ENCODE measurements around the gene USF1. TPM values are rescaled to one million over a fixed set of nuclear protein-coding genes. Genes with fewer than 3 reads are reported as not detected.

The USF1 gene, protein sequence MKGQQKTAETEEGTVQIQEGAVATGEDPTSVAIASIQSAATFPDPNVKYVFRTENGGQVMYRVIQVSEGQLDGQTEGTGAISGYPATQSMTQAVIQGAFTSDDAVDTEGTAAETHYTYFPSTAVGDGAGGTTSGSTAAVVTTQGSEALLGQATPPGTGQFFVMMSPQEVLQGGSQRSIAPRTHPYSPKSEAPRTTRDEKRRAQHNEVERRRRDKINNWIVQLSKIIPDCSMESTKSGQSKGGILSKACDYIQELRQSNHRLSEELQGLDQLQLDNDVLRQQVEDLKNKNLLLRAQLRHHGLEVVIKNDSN
- total RNA-seq (2014; rRNA removed; shearing (Covaris generic)), result 63.2 and 68.1 TPM in 2 replicates

DNA sequence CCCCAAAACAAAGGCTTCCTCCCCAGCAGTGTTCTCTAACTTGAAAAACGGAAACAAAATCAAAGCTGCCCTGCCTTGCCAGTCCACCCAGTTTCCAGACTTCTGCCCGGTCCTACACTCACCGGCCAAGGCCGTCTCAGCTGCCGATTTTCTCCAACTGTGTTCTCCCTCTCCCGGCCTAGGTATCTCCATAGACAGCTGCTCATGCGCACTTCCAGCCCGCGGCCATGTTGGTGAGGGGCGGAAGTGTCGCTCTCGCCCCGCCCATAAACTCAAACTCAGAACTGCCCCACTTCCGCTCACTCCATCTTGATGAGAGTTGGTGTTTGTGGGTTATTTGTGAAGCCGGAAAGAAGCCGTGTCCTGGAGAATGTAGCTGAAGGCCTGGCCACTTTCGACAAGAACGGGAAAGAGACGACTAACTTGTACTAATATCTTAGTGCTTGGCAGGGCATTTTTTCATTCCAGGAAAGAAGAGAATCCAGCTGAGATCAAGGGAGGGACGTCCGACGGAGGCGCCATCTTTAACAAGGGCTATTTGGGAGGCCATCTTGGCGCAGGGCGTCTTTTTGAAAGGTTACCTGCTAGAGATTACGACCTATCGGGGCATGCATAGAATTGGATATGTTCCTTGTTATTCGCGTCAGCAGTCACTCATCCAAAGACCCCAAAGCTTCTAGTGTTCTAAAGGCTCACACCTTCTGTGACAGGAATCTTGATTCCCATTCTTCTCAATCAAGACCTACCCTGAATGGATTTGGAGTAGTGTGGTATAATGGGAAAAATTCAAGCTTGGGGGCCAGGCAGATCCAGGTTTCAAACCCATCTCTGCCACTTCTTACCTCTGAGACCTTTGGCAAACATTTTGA lies at the start of gene USF1:
USF1 (minus strand) TSS at position 242 of the 869 bp plus-strand sequence. CDS start 2,702 bp downstream, outside the sequence.
- no peaks in the 10 kb centered on the region for H3K9me3 ChIP-seq (replicated peaks)
- peak within 1 kb of the TSS; percentile 63 for H3K4me3 ChIP-seq
- peak; percentile 92 to 97 for DNase-seq (ENCODE audit: low read depth in 1 of 2, low spot score in 2 of 2)
- no peaks in the 10 kb centered on the region for H3K27me3 ChIP-seq (replicated peaks)
- H3K36me3 ChIP-seq, result peaks cover 32% of the 10 kb centered on the region
- peak within 1 kb of the TSS; percentile 93 for H3K27ac ChIP-seq
- peaks cover 6% of the 10 kb centered on the region for H3K4me1 ChIP-seq (replicated peaks)

DNA sequence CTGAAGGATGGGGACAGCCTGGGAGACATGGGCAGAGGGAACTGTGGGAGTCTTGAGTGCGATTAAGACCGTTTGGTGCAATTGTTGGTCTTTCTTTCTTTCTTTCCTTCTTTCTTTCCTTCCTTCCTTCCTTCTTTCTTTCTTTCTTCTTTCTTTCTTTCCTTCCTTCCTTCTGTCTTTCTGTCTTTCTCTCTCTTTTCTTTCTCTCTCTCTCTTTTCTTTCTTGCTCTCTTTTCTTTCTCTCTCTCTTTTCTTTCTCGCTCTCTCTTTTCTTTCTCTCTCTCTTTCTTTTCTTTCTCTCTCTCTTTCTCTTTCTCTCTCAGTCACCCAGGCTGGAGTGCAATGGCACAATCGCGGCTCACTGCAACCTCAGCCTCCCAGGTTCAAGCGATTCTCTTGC lies 49.5 kb upstream of the USF1 start:
- H3K27me3 ChIP-seq (replicated peaks), result no peaks in the 10 kb centered on the region
- H3K36me3 ChIP-seq, result peaks cover 21% of the 10 kb centered on the region
- no peak overlapping the region for H3K4me3 ChIP-seq
- peaks cover 15% of the 10 kb centered on the region for H3K4me1 ChIP-seq (replicated peaks)
- H3K27ac ChIP-seq, result no peak overlapping the region
- H3K9me3 ChIP-seq (replicated peaks), result peaks cover 7% of the 10 kb centered on the region; the same call in 1 of the 2 replicates
- DNase-seq (ENCODE audit: low read depth in 1 of 2, low spot score in 2 of 2), result no peak

DNA sequence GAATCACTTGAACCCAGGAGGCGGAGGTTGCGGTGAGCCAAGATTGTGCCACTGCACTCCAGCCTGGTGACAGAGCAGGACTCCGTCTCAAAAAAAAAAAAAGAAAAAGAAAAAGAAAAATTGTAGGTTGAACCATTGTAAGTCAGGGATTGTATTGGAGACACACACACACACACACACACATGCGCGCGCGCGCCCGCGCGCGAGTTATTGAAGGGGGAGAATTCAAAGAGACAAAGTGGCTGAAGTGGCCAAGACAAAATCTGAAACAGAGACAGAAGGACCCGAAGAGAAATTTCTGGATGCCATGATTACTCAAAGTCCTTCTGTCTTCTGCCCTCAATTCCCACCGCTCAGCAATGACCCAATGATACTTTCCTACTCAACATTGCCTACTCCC lies 48.7 kb upstream of the USF1 start:
- Histone ChIP-seq H3K4me1 (replicated peaks) (peaks cover 15% of the 10 kb centered on the region), H3K4me3 (no peak overlapping the region), H3K27ac (no peak overlapping the region), H3K36me3 (peaks cover 13% of the 10 kb centered on the region), H3K27me3 (replicated peaks) (no peaks in the 10 kb centered on the region), H3K9me3 (replicated peaks) (peaks cover 7% of the 10 kb centered on the region; the same call in 1 of the 2 replicates)
- DNase-seq (ENCODE audit: low read depth in 1 of 2, low spot score in 2 of 2), result no peak

DNA sequence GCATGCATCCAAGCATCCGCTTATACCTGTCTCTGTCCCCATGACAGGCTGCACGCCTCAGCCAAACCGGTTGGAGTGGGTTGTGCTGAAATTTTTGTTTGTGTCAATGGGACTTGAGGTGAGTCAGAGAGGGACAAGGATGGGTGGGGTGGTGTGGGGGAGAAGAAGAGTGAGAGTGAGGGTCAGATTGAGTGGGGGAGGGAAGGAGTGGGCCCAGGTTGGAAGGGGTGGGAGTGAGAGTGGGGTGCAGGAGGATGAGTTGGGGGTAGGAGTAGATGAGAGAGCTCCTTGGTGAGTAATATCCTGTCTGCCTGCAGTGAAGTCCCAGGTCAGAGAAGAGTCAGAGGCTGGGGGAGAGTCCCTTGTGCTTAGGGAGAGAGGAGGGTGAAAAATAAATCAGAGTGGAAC lies 46.8 kb upstream of the USF1 start:
- H3K4me1 ChIP-seq (replicated peaks), result peaks cover 15% of the 10 kb centered on the region
- H3K4me3 ChIP-seq, result no peak overlapping the region
- no peak overlapping the region for H3K27ac ChIP-seq
- DNase-seq (ENCODE audit: low read depth in 1 of 2, low spot score in 2 of 2), result no peak
- no peaks in the 10 kb centered on the region for H3K27me3 ChIP-seq (replicated peaks)
- no peaks in the 10 kb centered on the region for H3K36me3 ChIP-seq
- H3K9me3 ChIP-seq (replicated peaks), result no peaks in the 10 kb centered on the region

DNA sequence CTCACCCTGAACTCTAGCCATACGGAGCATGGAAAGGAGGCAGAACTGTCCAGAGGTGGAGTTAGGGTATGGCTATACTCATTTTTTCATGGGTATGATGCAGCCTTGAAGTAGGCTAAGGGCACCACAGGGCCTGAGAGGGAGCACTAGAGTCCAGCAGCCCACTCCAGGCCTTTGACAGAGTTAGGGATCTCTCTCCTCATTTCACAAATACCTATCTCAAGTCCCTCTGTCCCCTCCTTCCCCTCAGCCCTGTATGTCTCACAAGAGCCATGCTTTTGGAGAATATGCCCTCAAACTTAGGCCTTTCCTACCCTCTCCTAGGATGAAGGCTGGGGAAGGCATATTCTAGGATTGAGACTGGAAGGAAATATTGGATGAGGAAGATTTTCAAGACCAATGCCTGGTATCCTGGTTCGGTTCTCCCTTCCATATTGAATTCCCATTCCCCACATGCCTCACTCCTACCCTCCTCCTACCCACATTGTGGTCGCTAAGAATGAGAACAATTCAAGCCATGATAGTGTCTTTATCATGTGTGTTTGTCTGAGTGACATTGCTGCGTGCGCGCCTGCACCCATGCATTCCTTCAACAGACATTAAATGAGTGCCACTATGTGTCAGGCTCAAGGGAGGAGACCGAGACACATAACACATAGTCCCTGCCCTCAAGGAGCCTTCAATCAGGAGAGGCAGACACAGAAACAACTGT lies 46.2 kb upstream of the USF1 start:
- no peaks in the 10 kb centered on the region for H3K27me3 ChIP-seq (replicated peaks)
- H3K27ac ChIP-seq, result no peak overlapping the region
- no peaks in the 10 kb centered on the region for H3K9me3 ChIP-seq (replicated peaks)
- DNase-seq (ENCODE audit: low read depth in 1 of 2, low spot score in 2 of 2), result no peak
- no peaks in the 10 kb centered on the region for H3K36me3 ChIP-seq
- peaks cover 15% of the 10 kb centered on the region for H3K4me1 ChIP-seq (replicated peaks)
- no peak overlapping the region for H3K4me3 ChIP-seq

DNA sequence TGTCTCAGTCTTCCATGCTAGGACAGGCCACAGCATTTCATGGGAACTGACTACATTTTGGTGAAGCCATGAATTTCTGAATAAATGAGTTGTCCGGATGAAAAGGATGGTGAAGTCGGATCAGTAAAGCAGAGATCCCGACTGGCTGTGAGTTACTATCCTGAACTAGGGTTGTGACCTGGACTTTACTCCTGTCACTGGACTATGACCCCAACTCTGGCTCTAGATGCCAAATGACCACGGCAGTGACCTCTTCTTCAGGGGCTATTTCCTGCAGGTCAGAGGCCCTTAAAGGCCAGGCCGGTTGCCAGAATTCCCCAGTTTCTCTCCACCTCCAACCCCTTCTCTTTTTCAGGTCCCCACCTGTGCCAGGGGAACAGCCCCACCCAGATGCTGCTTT lies 45.3 kb upstream of the USF1 start:
- no peak overlapping the region for H3K27ac ChIP-seq
- peaks cover 17% of the 10 kb centered on the region for H3K4me1 ChIP-seq (replicated peaks)
- H3K36me3 ChIP-seq, result no peaks in the 10 kb centered on the region
- no peaks in the 10 kb centered on the region for H3K27me3 ChIP-seq (replicated peaks)
- no peak overlapping the region for H3K4me3 ChIP-seq
- no peak for DNase-seq (ENCODE audit: low read depth in 1 of 2, low spot score in 2 of 2)
- no peaks in the 10 kb centered on the region for H3K9me3 ChIP-seq (replicated peaks)

DNA sequence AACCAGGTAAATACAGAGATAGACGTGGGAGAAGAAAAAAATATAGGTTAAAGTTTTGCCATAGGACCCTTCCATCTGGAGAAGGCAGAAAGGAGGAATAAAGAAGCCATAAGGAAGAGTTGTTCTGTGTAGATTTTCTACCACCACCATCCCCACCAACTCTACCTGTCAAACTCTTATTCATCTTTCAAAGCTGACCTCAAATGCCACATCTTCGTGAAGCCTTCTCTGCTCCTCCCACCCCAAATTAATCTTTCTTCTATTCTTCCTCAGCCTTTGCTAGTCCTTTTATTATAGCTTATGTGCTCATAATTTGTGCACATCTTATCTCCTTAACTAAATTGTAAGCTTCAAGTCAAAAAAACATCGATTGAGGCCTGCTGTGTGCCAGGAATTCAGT lies 44.8 kb upstream of the USF1 start:
- H3K9me3 ChIP-seq (replicated peaks), result no peaks in the 10 kb centered on the region
- DNase-seq (ENCODE audit: low read depth in 1 of 2, low spot score in 2 of 2), result no peak
- H3K27me3 ChIP-seq (replicated peaks), result no peaks in the 10 kb centered on the region
- peaks cover 22% of the 10 kb centered on the region for H3K4me1 ChIP-seq (replicated peaks)
- H3K36me3 ChIP-seq, result no peaks in the 10 kb centered on the region
- H3K27ac ChIP-seq, result no peak overlapping the region
- no peak overlapping the region for H3K4me3 ChIP-seq

DNA sequence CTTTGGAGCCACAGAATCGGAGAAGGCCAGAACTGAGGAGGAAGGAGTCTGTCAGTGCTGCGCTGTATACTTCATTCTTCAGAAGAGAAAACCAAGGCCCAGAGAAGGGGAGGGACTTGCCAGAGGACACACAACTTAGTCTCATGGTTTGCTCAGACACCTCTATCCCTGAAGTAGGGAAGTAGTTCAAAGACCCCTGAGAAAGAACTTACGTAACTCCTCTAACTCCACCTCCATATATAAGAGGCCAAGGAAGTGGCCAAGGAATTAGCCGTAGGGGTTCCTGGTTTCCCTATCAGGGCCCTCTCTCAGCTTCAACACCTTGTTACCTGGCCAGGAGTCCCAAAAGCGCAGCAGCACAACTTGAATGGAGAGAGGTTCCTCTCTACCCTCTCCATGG lies 44.2 kb upstream of the USF1 start:
- Histone ChIP-seq H3K27ac (no peak overlapping the region), H3K27me3 (replicated peaks) (no peaks in the 10 kb centered on the region), H3K9me3 (replicated peaks) (no peaks in the 10 kb centered on the region), H3K36me3 (no peaks in the 10 kb centered on the region), H3K4me3 (no peak overlapping the region), H3K4me1 (replicated peaks) (peaks cover 28% of the 10 kb centered on the region)
- no peak for DNase-seq (ENCODE audit: low read depth in 1 of 2, low spot score in 2 of 2)

DNA sequence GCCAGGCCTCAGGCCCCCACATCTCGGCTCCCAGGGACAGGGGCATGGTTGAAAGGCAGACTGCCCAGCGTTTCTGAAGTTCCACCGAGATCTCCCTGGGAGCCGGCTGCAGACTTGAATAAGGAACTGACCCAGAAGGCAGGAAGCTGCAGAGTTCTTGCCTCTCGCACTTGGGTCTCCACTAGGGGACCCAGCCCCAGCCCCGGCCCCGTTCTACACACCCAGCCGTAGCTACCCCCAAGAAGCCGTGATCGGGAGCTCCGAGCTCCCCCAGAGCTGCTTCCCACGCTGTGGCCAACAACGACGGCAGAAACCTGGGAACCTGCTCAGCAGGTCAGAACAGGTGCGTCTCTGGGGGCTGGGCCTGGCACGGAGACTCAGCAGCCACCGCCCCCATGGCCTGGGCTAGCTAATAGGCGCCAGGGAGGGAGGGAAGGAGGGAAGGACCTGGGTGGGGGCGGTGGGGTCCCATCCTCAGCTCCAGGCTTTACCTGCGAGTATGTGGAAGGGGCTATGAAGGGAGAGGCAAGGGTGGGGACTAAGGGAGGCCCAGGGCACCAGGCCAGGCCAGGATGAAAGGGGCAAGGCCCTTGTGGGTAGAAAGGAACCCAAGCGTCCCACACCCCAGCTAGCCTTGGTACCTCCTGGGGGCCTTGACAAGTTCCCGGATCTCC lies 43.6 kb upstream of the USF1 start, which contains the start of gene NECTIN4:
NECTIN4 (minus strand) TSS at position 308 of the 674 bp plus-strand sequence; CDS start at position 46, 262 bp downstream.
- Histone ChIP-seq H3K27me3 (replicated peaks) (no peaks in the 10 kb centered on the region), H3K36me3 (no peaks in the 10 kb centered on the region), H3K4me1 (replicated peaks) (peaks cover 34% of the 10 kb centered on the region), H3K4me3 (no peak within 1 kb of the TSS), H3K27ac (no peak within 1 kb of the TSS), H3K9me3 (replicated peaks) (no peaks in the 10 kb centered on the region)
- DNase-seq (ENCODE audit: low read depth in 1 of 2, low spot score in 2 of 2), result no peak

DNA sequence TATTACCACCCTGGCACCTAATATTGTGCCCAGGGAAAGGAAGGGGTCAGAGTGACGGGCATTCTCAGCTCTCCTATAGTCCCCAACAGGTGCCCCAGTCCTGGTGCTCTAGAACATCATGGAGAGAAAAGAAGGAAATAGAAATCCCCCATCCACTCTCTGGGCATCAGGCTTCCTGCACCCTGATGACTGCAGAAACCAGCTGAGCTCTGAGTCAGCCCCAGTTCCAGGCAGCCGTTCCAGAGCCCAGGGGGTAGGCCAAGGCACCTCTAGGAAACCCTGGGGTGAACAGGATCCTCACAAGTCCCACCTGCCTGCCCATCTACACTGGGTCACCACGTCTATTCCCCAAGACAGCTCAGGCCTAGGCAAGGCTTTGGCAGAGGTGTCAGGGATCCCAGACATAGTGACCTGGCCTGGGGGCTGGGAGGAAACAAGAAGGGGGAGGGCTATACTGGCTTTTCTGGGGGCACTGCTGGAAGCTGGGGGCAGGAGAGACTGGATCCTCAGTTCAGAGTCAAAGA lies 42.9 kb upstream of the USF1 start:
- Histone ChIP-seq H3K27ac (no peak overlapping the region), H3K4me3 (no peak overlapping the region)

DNA sequence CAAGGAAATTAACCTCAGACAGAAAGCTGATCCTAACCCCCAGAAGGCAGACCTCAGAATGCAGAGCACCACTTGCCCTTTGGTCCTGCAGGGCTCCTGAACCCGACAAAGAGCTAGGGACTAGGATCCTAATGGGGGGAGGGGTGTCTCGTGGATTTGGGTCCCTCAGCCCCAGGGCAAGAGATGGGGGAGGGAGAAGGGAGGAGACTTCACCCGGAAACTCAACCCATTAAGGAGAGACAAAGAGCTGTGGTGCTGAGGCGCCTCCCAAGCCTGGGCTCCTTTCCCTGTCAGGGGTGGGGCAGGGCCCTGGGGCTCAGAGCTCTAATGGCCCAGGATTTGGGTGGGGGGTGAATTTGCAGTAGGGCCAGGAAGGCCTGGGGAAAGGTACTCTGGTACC lies 40.7 kb upstream of the USF1 start:
- H3K27me3 ChIP-seq (replicated peaks), result no peaks in the 10 kb centered on the region
- no peak for DNase-seq (ENCODE audit: low read depth in 1 of 2, low spot score in 2 of 2)
- H3K4me3 ChIP-seq, result no peak overlapping the region
- no peaks in the 10 kb centered on the region for H3K36me3 ChIP-seq
- peaks cover 36% of the 10 kb centered on the region for H3K4me1 ChIP-seq (replicated peaks)
- no peak overlapping the region for H3K27ac ChIP-seq
- H3K9me3 ChIP-seq (replicated peaks), result no peaks in the 10 kb centered on the region

More for the DNA sequence above, 42.9 kb upstream of the USF1 start:
- no peaks in the 10 kb centered on the region for H3K27me3 ChIP-seq (replicated peaks)
- H3K4me1 ChIP-seq (replicated peaks), result peaks cover 41% of the 10 kb centered on the region
- no peaks in the 10 kb centered on the region for H3K36me3 ChIP-seq
- no peaks in the 10 kb centered on the region for H3K9me3 ChIP-seq (replicated peaks)
- no peak for DNase-seq (ENCODE audit: low read depth in 1 of 2, low spot score in 2 of 2)

DNA sequence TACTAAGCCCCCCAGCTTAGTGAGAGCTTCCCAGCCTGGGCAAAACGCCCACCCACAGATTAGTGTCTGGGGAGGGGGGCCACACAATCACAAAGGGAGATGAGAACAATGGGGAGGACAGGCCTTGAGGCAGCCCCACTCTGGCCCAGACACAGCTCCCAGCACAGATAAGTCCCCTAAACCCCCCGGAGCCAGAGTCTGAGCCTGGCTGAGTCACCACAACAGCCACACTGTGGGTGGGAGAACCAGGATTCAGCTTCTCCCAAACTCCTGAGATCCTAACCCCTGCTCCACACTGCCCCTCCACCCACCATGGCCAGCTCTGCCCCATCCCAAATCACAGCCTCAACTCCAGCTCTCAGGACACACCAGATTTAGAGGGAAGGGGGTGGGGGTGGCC lies 39.4 kb upstream of the USF1 start:
- DNase-seq (ENCODE audit: low read depth in 1 of 2, low spot score in 2 of 2), result peak; percentile 42 to 67
- Histone ChIP-seq H3K27ac (no peak overlapping the region), H3K4me3 (no peak overlapping the region), H3K27me3 (replicated peaks) (no peaks in the 10 kb centered on the region), H3K9me3 (replicated peaks) (no peaks in the 10 kb centered on the region), H3K4me1 (replicated peaks) (peaks cover 36% of the 10 kb centered on the region), H3K36me3 (no peaks in the 10 kb centered on the region)

DNA sequence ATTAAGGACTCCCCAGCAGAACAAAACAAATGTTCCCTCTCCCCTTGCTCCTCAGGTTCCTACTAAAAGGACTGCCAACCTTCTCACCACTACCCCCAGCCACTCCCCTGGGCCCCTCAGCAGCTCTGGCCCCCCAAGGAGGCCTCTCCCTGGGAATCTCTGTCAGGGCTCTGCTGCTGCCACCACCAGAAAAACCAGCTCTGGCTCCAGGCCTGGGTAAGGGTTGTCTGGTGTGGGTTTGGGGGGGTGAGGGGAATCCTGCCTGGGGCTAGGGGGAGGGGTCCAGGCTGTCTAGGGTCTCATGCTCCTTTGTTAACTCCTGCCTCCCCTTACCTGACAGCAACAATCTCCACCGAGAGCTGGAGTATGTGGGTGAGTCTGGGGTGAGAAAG lies 38.8 kb upstream of the USF1 start:
- Histone ChIP-seq H3K4me1 (replicated peaks) (peaks cover 36% of the 10 kb centered on the region), H3K9me3 (replicated peaks) (no peaks in the 10 kb centered on the region), H3K27ac (no peak overlapping the region), H3K4me3 (no peak overlapping the region), H3K36me3 (no peaks in the 10 kb centered on the region), H3K27me3 (replicated peaks) (no peaks in the 10 kb centered on the region)
- DNase-seq (ENCODE audit: low read depth in 1 of 2, low spot score in 2 of 2), result no peak

All from SJSA1 (cell line).